CD4-positive, alpha-beta T cell treated with Interleukin-2 at 100 ng/mL for 4 hours (primary cell): ENCODE data around the gene CDC42EP5.
"Not testable (repeated sequence)": the region's sequence is repeated elsewhere in the genome, so short reads cannot be mapped to it uniquely, and the experiment has no call there.

ENCODE experiments used
- DNase-seq: peaks from one replicate; pipeline ENCODE4 v3.0.0-alpha.2; 2020; ENCODE audit warnings: low spot score

The CDC42EP5 gene

DNA sequence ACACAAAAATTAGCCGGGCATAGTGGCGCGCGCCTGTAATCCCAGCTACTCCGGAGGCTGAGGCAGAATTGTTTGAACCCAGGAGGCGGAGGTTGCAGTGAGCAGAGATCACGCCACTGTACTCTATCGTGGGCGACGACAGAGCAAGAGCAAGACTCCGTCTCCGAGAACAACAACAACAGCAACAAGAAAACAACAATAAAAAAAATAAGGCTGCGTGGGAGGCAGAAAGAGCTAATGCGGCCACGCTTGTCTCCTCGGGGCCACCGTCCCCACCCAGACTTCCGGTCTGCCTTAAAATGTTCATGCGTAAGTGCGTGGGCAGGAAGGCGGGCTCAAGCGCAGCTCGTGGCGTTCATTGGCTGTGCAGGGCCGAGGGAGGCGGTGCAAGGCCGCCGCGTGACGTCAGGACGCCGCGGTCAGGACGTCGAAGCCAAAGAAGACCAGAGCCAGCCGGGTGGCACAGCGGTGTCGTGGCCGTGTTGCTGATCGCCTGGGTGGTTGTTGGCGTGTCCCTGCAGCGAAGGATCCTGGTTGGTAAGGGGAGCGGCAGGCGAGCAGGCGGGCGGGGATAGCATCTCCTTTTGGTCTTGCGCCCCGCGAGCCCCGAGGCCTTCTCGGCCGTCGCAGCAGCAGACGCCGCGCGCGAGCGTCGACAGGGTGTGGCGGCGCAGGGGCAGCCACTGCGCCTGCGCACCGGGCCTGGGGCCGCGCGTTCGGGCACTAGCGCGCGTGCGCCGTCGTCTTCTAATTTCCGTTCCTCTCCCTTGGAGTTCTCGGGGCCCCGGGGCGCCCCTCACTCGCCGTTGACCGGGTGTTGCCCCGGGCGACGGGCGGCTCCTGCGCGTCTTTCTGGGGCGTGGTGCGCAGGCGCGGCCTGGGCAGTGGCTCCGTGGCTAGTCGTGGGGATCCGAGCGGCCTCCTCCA, 24.1 kb downstream of the CDC42EP5 start, which contains the start of gene LENG8:
Gene LENG8, plus strand, starts transcription at position 426 of the 927 bp plus-strand sequence. CDS start 2,146 bp downstream, outside the sequence.
- DNase-seq, result peak; percentile 98

DNA sequence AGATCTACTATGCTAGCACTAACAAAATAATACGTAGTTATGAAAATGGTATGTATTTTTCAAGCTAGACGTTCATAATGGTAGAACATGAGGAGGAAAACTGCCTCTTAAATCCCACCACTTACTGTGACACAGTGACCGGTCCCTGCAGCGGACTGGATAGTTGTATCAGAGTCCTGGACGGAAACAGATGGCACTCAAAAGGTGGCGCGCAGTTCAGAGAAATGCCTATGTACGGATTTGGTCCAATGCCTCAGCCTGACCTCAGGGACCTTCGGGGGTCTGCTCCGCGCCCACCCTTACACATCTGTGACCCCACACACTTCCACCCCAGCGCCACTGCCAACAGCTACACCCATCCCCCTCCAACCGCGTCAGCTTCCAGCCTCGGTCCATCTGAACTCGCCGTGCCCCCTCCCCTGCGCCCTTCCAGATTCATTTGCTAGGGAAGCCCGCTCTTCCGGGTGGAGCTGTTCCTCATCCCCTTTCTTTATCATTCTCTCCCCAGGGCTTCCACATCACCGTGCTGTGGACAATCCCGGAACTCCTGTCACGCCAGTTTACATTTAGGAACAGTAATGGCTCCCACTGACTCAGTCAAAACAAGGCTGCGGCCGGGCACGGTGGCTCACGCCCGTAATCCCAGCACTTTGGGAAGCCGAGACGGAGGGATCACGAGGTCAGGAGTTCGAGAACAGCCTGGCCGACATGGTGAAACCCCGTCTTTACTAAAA, 24.9 kb downstream of the CDC42EP5 start:
- DNase-seq, result peak; percentile 27

- not testable (repeated sequence) for DNase-seq
Measured at GRCh38 chr19:54446349-54446748, 26.7 kb downstream of the CDC42EP5 start.

- DNase-seq, result no peak
Measured at GRCh38 chr19:54444737-54445136, 28.4 kb downstream of the CDC42EP5 start.

GRCh38 chr19:54440641-54441040, 32.5 kb downstream of the CDC42EP5 start:
- no peak for DNase-seq

DNA sequence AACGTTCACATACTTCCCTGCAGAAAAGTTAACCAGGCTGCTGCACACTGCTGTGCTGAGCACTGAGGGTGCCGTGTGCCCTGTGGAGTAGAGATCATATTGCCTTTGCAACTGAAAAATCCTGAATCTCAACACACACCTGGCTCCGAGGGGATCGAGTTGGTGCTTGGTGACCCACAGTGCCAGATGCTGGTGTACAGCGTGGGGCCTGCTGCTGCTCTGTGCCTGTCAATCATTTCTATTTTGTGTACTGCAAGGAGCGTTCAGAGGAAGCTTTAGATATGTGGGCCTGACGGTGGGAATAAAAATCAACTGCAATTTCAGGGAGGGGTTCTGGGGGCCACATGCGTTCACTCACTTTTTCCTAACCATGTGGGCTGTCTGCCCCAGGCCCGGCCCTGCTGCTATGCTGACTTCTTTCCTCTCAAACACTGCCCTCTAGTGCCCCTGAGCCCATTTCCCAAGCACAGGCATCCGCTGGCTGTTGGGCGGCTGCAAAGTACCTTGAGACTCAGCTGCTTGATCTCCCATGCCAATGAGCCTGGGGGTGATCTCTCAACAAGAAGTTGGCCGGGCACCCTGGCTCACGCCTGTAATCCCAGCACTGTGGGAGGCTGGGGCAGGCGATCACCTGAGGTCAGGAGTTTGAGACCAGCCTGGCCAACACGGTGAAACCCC, 33.8 kb downstream of the CDC42EP5 start:
- peak; percentile 8 for DNase-seq

DNA sequence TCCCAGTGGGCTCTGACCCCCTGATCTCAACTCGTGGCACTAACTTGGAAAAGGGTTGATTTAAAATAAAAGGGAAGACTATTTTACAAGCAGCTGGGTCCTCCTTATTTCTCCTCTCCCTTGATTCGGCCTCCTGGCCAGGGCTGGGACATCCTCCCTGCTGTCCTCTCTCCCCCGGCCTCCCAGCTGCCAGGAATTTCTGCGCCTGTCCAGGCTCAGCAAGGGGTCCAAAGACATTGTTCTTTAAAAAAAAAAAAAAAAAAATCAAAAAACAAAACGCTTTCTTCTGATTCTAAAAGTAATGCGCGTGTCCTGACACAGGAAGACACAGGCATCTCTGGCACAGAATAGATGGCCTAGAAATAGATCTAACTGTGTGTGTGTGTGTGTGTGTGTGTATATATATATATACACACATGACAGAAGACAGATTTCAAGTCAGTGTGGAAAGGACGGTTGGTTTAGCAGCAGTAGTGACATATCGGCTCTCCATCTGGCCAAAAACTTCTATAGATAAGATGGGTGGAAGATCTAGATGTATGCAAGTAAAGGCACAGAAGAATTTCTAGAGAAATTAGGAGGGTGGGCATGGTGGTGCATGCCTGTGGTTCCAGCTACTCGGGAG, 36.4 kb downstream of the CDC42EP5 start:
- no peak for DNase-seq

DNA sequence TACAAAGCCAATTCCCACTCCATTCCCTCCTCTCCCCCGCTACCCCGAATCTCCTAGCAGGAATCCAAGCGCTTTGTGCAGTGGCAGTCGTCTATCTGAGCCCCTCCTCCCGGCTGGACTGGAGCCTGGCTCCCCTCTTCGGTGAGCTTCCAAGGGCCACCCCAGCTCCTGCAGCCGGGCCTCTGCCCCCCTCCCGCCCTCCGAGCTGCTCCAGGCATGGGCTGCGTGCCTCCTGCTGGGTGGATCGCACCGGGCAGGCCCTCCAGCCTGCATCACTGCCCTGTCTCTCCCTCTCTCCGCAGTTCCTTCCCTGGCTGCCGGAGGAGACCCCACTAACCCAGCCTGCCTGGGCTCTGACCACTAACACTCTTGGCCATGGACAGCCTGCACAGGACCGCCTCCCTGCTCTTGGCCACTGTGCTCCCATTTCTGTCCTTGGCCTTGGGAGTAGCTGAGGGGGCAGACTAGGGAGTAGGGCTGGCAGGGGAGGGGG, 37.0 kb downstream of the CDC42EP5 start:
- DNase-seq, result no peak

GRCh38 chr19:54435551-54436016, 37.5 kb downstream of the CDC42EP5 start:
- DNase-seq, result no peak

GRCh38 chr19:54434873-54435214, 38.3 kb downstream of the CDC42EP5 start:
- DNase-seq, result no peak

DNA sequence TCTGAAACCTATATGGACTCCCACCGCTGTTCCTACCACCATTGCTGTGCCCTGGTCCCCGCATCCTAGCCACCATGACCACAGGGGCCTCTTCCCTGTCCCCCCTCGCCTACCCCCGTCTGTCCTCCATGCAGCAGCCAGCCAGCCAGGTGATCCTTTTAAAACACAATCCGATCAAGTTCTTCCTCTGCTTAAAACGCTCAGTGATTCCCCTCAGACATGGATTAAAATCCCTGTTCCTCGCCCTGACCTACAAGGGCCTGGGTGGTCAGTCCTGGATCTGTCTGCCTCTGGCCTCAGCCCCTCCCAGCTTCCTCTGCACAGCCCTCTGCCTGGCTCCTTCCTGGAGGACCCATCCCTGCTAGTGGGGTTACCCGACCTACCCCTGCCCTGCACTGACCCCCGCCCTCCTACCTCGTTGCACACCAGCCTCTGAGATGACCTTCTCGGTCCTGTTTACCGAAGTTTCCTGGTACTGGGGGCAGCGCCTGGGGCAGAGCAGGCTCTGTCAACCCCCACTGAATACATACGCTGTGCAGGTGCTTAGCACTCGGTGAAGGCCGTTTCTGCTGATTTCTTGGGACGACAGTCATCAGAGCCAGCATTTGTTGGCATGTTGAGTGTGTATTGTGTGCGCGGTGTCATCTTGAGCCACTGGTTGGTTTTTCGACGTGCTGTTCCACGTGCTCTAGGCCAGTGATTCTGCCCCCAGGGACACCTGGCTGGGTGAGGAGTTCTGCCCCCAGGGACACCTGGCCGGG, 38.8 kb downstream of the CDC42EP5 start:
- DNase-seq, result no peak

- DNase-seq, result no peak
Measured at GRCh38 chr19:54433697-54434096, 39.4 kb downstream of the CDC42EP5 start.

- no peak for DNase-seq
Measured at GRCh38 chr19:54432144-54432738, 40.9 kb downstream of the CDC42EP5 start.

DNA sequence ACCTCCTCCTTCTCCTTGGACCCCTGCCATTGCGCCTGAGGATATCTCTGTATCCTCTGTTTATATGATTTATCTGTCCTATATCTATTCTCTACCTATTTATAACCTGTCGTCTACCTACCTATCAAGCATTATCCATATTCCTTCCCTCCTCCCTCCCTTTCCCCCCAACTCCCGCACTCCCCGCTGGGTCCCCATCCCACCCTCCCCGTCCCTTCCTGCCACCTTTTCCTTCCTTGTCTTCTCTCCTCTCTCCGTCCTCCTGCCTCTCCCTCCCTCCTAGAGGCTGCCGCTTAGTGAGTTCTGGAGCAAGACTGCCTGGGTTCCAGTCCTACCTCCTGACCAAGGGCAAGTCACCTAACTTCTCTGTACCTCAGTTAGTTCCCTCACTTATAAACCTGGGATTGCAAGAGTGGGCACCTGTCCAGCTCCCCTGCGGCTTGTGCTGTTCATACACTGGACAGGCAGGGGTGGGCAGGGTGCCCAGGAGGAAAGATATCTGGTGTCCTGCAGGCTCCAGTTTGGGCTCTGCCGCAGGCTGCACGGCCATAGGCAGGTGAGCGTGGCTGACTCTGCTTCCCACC, 41.7 kb downstream of the CDC42EP5 start:
- DNase-seq, result no peak

GRCh38 chr19:54430306-54431254, 42.5 kb downstream of the CDC42EP5 start:
- DNase-seq, result peak; percentile 23

- no peak for DNase-seq
Measured at GRCh38 chr19:54429545-54430227, 43.4 kb downstream of the CDC42EP5 start.

- DNase-seq, result no peak
Measured at GRCh38 chr19:54429176-54429495, 44.0 kb downstream of the CDC42EP5 start.

- no peak for DNase-seq
Measured at GRCh38 chr19:54428323-54429175, 44.5 kb downstream of the CDC42EP5 start.
